BJ (cell line): ENCODE data around the gene MMP7. TPM values are rescaled to one million over a fixed set of nuclear protein-coding genes. Genes with fewer than 3 reads are reported as not detected.

Experiments used
- CTCF ChIA-PET: fragments of 350-600 bp; formaldehyde crosslinking; extraction: SDS; loops from one replicate; lab custom pipeline; 2021; ENCODE audit warnings: antibody characterized with exemption, inconsistent platforms; lab: Yijun Ruan, JAX
- POLR2A ChIA-PET: fragments of 300-600 bp; sonication (Branson Sonifier 250); formaldehyde crosslinking; extraction: SDS; loops from one replicate; lab custom pipeline; 2021; ENCODE audit warnings: antibody characterized with exemption; lab: Charles Lee
- DNase-seq: peaks from one replicate; pipeline ENCODE4 v3.0.0-alpha.2; 2011; ENCODE audit warnings: low read depth
- H3K27me3 ChIP-seq: 2 replicates; pipeline ENCODE4 v1.6.0; 2011; ENCODE audit warnings: low read length; ENCODE audit not compliant: control insufficient read depth, insufficient read depth
- H3K36me3 ChIP-seq: 2 replicates; pipeline ENCODE4 v1.5.1; 2011; ENCODE audit warnings: low read length; ENCODE audit not compliant: control insufficient read depth, insufficient read depth
- H3K4me3 ChIP-seq: 2 replicates; pipeline ENCODE4 v1.5.1; 2011; ENCODE audit warnings: low read depth, mild to moderate bottlenecking, control low read depth, low read length
- polyA plus RNA-seq: library from polyadenylated mRNA; depleted of rRNA; stranded (reverse); fragments of >200 nt; gene quantifications from 2 replicates; pipeline ENCODE4 v1.2.3, GENCODE V29; 2011
- TF ChIP-seq, protein P1 (sequence below): IDR thresholded peaks from 2 replicates; pipeline ENCODE4 v1.5.1; 2011; ENCODE audit warnings: low read depth, mild to moderate bottlenecking, control low read depth, inconsistent platforms, low read length, moderate library complexity; ENCODE audit not compliant: insufficient read depth

Gene MMP7
- polyA plus RNA-seq, 1 experiment: not detected

DNA sequence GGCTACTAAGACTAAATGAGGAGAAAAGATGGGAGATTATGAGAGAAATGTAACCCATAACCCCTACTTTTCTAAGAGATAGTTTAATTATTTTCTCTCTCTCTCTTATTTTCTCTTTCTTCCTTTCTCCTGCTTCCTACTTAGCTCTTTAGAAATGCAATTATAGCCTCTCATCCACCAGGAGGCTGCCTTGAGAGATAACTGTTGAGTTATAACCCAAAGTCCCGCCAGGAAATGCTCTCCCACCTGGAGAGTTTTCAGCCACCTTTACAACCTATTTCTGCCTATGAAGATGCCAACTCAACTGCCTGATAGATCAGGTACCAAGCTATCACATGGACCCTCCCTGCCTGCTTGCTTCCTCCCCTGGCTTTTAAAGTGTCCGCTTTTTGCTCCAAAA, 44.0 kb downstream of the MMP7 start:
- CTCF ChIA-PET: interaction anchor here (0.9 to 1.0 kb wide), 2 partner anchors 10 to 96 kb away, joined by 3 read pairs; no protein-coding TSS in a partner anchor
- DNase-seq: no peak
- POLR2A ChIA-PET: no interaction called here
- H3K36me3 ChIP-seq: no peaks in the 10 kb centered on the region
- TF ChIP-seq, protein P1, sequence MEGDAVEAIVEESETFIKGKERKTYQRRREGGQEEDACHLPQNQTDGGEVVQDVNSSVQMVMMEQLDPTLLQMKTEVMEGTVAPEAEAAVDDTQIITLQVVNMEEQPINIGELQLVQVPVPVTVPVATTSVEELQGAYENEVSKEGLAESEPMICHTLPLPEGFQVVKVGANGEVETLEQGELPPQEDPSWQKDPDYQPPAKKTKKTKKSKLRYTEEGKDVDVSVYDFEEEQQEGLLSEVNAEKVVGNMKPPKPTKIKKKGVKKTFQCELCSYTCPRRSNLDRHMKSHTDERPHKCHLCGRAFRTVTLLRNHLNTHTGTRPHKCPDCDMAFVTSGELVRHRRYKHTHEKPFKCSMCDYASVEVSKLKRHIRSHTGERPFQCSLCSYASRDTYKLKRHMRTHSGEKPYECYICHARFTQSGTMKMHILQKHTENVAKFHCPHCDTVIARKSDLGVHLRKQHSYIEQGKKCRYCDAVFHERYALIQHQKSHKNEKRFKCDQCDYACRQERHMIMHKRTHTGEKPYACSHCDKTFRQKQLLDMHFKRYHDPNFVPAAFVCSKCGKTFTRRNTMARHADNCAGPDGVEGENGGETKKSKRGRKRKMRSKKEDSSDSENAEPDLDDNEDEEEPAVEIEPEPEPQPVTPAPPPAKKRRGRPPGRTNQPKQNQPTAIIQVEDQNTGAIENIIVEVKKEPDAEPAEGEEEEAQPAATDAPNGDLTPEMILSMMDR: no peak
- H3K27me3 ChIP-seq: peaks cover 3% of the 10 kb centered on the region
- no peak overlapping the region for H3K4me3 ChIP-seq

DNA sequence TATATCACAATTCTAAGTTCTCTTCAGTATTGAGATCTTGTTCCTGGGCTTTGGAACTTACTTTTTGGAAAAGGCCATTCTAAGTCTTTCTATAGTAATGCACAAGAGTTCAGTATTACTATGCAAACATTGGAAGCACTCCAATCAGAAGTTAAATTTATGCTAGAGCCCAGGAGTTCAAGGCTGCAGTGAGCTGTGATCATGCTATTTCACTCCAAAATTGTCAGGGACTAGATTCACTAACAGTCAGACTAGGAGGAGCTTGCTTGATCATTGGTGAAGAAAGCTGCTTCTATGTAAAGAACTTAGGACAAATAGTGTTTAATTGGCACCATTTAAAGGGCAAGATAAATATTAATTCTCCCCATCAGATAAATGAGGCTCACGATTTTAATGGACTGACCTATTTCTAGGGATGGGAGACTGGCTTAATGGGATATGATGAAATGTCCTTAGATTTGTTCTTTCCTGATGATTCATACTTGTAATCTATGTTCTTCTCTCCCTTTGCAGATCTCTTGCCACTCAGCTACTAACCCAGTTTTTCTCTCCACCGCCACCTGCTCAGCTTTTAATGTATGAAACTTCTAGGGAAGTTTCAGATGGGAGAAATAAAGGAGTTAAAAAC, 45.3 kb downstream of the MMP7 start:
- ChIA-PET POLR2A (no interaction called here), CTCF (interaction anchor here (1.0 kb wide), 2 partner anchors 94 to 121 kb away, joined by 3 read pairs; no protein-coding TSS in a partner anchor)
- H3K27me3 ChIP-seq: peaks cover 3% of the 10 kb centered on the region
- H3K4me3 ChIP-seq: no peak overlapping the region
- TF ChIP-seq, protein P1: no peak
- H3K36me3 ChIP-seq: no peaks in the 10 kb centered on the region
- DNase-seq: no peak

DNA sequence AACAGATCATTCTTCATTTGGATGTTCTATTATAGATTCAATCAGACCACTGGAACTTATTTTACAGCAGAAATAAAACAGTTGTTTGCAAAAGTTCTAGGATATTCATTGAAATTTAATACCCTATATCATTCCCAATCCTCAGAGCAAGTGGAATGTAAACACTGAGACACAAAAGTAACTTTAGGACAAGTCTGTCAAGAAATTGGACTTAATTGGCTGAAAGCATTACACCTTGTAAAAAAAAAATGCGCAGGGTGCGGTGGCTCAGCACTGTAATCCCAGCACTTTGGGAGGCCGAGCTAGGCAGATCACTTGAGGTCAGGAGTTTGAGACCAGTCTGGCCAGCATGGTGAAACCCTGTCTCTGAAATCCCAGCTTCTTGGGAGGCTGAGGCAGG, 48.1 kb downstream of the MMP7 start:
- Histone ChIP-seq H3K4me3 (no peak overlapping the region), H3K27me3 (peaks cover 3% of the 10 kb centered on the region), H3K36me3 (no peaks in the 10 kb centered on the region)
- ChIA-PET CTCF (interaction anchor here (0.7 to 1.0 kb wide), 2 partner anchors 92 to 455 kb away, joined by 3 read pairs; no protein-coding TSS in a partner anchor), POLR2A (no interaction called here)
- TF ChIP-seq, protein P1: no peak
- no peak for DNase-seq

DNA sequence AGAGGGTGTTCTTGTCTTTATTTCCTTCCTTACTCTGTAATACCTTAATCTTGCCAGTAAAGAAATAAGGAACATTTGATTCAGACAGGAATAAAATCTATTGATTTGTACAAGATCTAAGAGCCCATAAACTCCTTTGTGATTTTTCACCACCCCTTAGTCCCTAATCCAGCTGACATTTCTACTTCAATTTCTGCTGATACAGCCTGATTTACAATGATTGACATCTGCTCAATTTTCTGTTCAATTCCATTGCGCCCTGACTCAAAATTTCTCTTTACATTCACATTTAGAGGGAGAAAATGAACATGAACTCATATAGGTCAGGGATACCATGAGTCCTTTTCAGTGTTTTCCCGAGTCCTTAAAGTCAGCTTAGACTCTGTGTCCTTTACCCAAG, 50.8 kb downstream of the MMP7 start:
- DNase-seq: no peak
- H3K27me3 ChIP-seq: peaks cover 1% of the 10 kb centered on the region; the same call in 1 of the 2 replicates
- no peaks in the 10 kb centered on the region for H3K36me3 ChIP-seq
- TF ChIP-seq, protein P1: no peak
- no peak overlapping the region for H3K4me3 ChIP-seq
- CTCF ChIA-PET: interaction anchor here (0.5 to 1.4 kb wide), 3 partner anchors 11 to 69 kb away, joined by 4 to 6 read pairs (median 5); no protein-coding TSS in a partner anchor
- POLR2A ChIA-PET: no interaction called here

DNA sequence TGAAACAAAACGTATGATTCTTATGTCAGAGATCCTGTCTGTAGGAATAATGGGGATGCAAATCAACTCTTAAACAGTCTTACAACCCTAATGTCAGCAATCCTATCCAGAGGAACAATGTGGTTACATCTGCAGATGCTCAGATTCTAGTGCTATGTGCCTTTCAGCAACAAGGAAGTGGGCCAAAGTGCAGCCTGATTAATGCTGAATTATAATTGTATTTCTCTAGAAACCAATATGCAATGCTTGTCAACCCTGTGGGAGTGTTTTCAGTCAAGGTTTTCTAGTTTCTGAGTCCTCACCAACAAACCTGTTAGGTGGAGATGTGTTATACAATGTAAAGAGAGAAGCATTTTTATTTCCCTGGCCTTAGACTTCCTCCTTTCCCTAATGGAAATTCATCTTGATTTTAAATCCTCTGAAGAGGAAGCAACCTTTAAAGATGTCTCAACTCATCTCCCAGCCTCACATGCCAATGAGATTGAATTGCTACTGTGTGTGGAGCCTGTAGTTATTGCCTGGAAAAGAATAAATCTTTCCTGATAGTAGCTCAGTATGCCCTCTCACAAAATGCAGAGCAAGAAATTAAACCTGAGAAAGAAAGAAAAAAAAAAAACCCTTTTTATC, 51.8 kb downstream of the MMP7 start:
- POLR2A ChIA-PET: no interaction called here
- H3K4me3 ChIP-seq: no peak overlapping the region
- TF ChIP-seq, protein P1: no peak
- peaks cover 1% of the 10 kb centered on the region; the same call in 1 of the 2 replicates for H3K27me3 ChIP-seq
- H3K36me3 ChIP-seq: no peaks in the 10 kb centered on the region
- CTCF ChIA-PET: interaction anchor here (1.0 to 1.6 kb wide), 2 partner anchors 13 to 17 kb away, joined by 3 to 4 read pairs; no protein-coding TSS in a partner anchor
- no peak for DNase-seq
